Neural progenitor cell (in vitro differentiated cells): ENCODE data around the gene PHACTR1.

ENCODE experiments used
- CTCF ChIP-seq: fragments of 200-600 bp; sonication (generic); IDR thresholded peaks from 2 replicates; pipeline ENCODE4 v1.5.1; 2017; ENCODE audit warnings: antibody characterized with exemption, mild to moderate bottlenecking
- EZH2 ChIP-seq: fragments of 200-600 bp; sonication (generic); IDR thresholded peaks from 2 replicates; pipeline ENCODE4 v1.6.1; 2017; ENCODE audit warnings: antibody characterized with exemption, mild to moderate bottlenecking, moderate library complexity

GRCh38 chr6:12802440-12802839 lies 85.9 kb downstream of the PHACTR1 start:
- TF ChIP-seq CTCF (no peak), EZH2 (no peak)
